Fibroblast of the aortic adventitia (primary cell): ENCODE data around the gene COL5A2. TPM values are rescaled to one million over a fixed set of nuclear protein-coding genes. Genes with fewer than 3 reads are reported as not detected.

Experiments used
- DNase-seq: peaks from one replicate; pipeline ENCODE4 v3.0.0-alpha.2; 2010; ENCODE audit warnings: low read depth
- H3K4me3 ChIP-seq: 2 replicates; pipeline ENCODE4 v1.5.1; 2011; ENCODE audit warnings: low read depth, mild to moderate bottlenecking, control low read depth, low read length, moderate library complexity
- total RNA-seq: library from RNA; depleted of rRNA; stranded (reverse); fragments of >200 nt; gene quantifications from 2 replicates; pipeline ENCODE4 v1.2.3, GENCODE V29; 2012; ENCODE audit warnings: low replicate concordance
- TF ChIP-seq, protein P1 (sequence below): IDR thresholded peaks from 2 replicates; pipeline ENCODE4 v1.5.1; 2011; ENCODE audit warnings: mild to moderate bottlenecking, low read length, control low read depth, inconsistent platforms; ENCODE audit not compliant: insufficient read depth

Gene COL5A2
- total RNA-seq, 1 donor, result 133 TPM

DNA sequence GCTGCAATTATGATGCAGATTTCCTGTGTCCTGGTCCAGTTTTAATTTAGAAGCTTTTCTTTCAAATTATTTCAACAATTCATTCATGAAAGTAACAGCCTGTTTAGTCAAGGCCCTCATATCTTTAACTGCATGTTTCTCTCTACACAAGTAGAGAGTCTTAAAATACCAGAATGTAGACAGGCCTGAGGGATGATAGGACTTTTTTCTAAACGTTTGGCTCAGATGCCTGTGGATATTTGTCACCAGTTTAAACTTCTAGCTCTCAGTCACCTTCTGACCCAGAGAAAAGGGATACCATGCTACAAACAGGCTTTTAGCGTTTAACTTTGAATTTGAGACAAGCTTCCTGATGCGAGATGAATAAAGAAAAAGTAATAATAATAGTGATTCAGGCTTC, 15.7 kb downstream of the COL5A2 start:
- H3K4me3 ChIP-seq, result no peak overlapping the region
- DNase-seq, result peak; percentile 75
- TF ChIP-seq, protein P1, sequence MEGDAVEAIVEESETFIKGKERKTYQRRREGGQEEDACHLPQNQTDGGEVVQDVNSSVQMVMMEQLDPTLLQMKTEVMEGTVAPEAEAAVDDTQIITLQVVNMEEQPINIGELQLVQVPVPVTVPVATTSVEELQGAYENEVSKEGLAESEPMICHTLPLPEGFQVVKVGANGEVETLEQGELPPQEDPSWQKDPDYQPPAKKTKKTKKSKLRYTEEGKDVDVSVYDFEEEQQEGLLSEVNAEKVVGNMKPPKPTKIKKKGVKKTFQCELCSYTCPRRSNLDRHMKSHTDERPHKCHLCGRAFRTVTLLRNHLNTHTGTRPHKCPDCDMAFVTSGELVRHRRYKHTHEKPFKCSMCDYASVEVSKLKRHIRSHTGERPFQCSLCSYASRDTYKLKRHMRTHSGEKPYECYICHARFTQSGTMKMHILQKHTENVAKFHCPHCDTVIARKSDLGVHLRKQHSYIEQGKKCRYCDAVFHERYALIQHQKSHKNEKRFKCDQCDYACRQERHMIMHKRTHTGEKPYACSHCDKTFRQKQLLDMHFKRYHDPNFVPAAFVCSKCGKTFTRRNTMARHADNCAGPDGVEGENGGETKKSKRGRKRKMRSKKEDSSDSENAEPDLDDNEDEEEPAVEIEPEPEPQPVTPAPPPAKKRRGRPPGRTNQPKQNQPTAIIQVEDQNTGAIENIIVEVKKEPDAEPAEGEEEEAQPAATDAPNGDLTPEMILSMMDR, result no peak

DNA sequence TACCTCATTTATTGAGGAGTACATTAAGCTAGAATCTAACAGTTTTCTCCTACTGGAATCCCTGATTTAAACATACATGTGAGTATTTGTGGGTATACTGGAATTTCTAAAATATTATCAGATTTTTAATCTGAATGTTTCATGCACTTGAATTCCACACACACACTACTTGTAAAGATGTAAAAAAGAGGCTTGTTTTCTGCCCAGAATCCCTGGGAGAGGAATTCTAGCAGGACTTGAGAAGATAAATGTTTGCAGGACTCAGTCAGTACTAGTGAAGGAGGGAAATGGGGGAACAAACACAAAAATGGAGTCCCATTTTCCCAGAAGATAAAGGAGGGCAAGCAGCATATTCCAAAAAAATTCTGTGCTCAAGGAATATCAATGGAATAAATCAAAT, 17.0 kb downstream of the COL5A2 start:
- no peak overlapping the region for H3K4me3 ChIP-seq
- TF ChIP-seq, protein P1, result no peak
- peak; percentile 43 for DNase-seq

DNA sequence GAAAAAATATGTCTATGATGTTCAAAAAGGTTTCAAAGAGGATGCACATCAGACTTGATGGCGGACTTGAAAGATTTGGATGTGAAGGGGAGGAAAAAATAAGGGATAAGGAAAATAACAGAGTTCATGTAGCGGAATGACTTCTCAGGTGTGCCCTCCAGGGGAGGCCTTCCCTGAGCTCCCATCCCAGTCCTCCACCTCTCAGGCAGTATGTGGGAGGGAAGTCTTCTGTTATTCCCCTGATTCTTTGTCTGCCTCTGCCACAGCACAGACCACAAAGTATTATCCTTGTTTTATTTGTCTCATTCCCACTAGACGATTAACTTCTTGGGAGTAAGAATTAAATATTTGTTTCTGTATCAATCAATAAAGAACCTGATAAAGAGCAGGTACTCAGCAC, 17.7 kb downstream of the COL5A2 start:
- no peak for DNase-seq
- H3K4me3 ChIP-seq, result no peak overlapping the region
- TF ChIP-seq, protein P1, result no peak

DNA sequence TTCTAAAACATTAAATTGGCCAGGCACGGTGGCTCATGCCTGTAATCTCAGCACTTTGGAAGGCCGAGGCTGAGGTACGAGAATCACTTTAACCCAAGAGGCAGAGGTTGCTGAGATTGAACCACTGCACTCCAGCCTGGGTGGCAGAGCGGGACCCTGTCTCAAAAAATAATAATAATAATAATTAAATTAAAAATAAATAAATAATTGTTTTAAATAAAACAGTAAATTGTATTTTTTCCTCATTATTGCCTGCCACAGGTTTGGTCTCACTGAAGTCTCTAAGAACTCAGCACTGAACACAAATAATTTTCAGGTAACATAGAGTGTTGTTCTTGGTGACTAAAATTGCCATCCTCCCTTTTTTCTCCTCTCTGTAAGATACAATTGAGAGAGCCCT, 19.8 kb downstream of the COL5A2 start:
- H3K4me3 ChIP-seq, result no peak overlapping the region
- DNase-seq, result no peak
- TF ChIP-seq, protein P1, result no peak

DNA sequence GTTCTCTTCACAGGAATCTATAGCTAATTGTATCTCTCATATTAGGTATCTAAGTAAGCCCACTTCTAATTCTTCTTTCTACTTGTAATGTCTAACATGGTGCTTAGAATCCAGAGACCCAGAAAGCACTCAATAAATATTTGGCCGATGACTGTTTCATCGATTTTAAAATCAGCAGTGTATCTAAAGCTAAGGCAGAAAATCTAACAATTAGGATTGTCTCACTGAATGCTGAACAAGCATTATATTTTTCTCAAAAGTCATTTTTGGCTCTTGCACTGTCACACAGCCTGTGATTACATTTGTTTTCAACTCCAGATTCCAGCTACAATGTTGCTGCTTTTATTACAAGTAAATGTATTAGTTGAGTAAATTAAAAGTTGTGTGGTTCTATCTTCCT, 20.3 kb downstream of the COL5A2 start:
- TF ChIP-seq, protein P1, result no peak
- no peak overlapping the region for H3K4me3 ChIP-seq
- no peak for DNase-seq

DNA sequence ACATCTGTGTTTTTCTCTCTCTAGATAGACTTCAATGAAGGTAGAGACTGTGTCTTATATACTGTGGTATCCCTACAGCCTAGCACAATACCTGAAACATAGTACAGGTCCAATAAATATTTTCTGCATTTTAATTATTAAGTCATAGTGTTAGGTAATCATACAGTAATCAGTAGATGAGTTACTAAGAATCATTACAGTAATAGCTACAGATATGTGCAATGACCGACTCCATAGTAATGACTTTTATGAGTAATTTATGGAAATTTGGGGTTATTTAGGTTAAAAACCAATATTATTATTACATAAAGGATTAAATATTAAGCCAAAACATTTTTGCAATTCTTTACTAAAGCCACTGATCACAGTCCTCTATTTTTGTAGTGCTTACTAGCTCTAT, 21.6 kb downstream of the COL5A2 start:
- TF ChIP-seq, protein P1, result no peak
- H3K4me3 ChIP-seq, result no peak overlapping the region
- no peak for DNase-seq

DNA sequence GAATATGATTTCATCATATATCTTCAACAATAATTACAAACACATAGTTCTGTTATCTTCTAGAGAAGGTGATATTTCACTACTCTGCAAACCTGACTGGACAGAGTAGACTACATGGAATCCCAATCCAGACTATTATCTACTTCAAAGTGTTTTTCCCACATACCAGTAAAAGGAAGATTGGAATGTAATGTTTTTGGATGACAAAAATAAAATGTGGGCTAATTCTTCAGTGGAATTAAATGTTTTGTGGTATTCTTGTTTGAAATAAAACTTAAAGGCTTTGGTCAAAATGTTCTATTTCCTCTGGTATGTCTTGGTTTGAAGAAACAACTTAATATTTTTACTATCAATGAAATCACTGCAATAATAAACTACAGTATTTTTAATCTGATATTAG, 22.1 kb downstream of the COL5A2 start:
- H3K4me3 ChIP-seq, result no peak overlapping the region
- TF ChIP-seq, protein P1, result no peak
- peak; percentile 53 for DNase-seq
